Spinal cord (tissue), 10 donors: ENCODE results near the gene SDC4. TPM values are rescaled to one million over a fixed set of nuclear protein-coding genes. Genes with fewer than 3 reads are reported as not detected.

ENCODE experiments used
- DNase-seq, 6 donors: peaks; one replicate each; pipeline versions ENCODE4 v3.0.0 to v3.0.0-alpha.2; 2013 to 2015; ENCODE audit warnings: low spot score in 6 of 6, low read depth in 4 of 6
- H3K27ac ChIP-seq: one replicate; pipeline ENCODE4 v1.5.1; 2013; ENCODE audit warnings: low read depth, low read length, control low read depth
- H3K27me3 ChIP-seq: one replicate; pipeline ENCODE4 v1.6.1; 2013; ENCODE audit warnings: low read length; ENCODE audit not compliant: control insufficient read depth, insufficient read depth
- H3K36me3 ChIP-seq: one replicate; pipeline ENCODE4 v1.6.1; 2013; ENCODE audit warnings: low read length; ENCODE audit not compliant: control insufficient read depth, insufficient read depth
- H3K4me1 ChIP-seq: one replicate; pipeline ENCODE4 v1.6.1; 2013; ENCODE audit warnings: low read length; ENCODE audit not compliant: control insufficient read depth, insufficient read depth
- H3K4me3 ChIP-seq: one replicate; pipeline ENCODE4 v1.5.1; 2013; ENCODE audit warnings: low read depth, low read length, control low read depth
- H3K9me3 ChIP-seq: one replicate; pipeline ENCODE4 v1.6.1; 2013; ENCODE audit warnings: low read length; ENCODE audit not compliant: control insufficient read depth, insufficient read depth
- WGBS: methylation state at CpG from one replicate; pipeline ENCODE4 v1.1.5; 2013; ENCODE audit warnings: missing lambda C conversion rate; ENCODE audit not compliant: insufficient coverage; 5-methylcytosine and 5-hydroxymethylcytosine counted together
- polyA plus RNA-seq, 2 donors: library from polyadenylated mRNA; unstranded; fragments of 120-200 nt; gene quantifications; one replicate each; pipeline ENCODE4 v1.2.1, GENCODE V29; 2013; ENCODE audit not compliant: insufficient read length in 2 of 2
- total RNA-seq, 2 donors: library from RNA; depleted of rRNA in 1 of 2; stranded (reverse); fragments of 120-200 nt in 1 of 2; fragments of >200 nt in 1 of 2; gene quantifications; one replicate each; pipeline versions ENCODE4 v1.2.3 to v1.2.4, GENCODE V29; 2013 to 2014
- donor health status: healthy.

The SDC4 gene
- total and polyA plus RNA-seq, 4 donors = 5.6 to 25.5 (median 11.7) TPM

- Histone ChIP-seq H3K9me3 (no peaks in the 10 kb centered on the region), H3K4me3 (no peak overlapping the region), H3K27me3 (peaks cover 14% of the 10 kb centered on the region), H3K36me3 (no peaks in the 10 kb centered on the region), H3K4me1 (peaks cover 29% of the 10 kb centered on the region), H3K27ac (no peak overlapping the region)
- 50% methylated on average over 2 of the region's 9 CpGs for WGBS
- DNase-seq = no peak
Observed at GRCh38 chr20:45345104-45345936, 2.9 kb downstream of the SDC4 start.

DNA sequence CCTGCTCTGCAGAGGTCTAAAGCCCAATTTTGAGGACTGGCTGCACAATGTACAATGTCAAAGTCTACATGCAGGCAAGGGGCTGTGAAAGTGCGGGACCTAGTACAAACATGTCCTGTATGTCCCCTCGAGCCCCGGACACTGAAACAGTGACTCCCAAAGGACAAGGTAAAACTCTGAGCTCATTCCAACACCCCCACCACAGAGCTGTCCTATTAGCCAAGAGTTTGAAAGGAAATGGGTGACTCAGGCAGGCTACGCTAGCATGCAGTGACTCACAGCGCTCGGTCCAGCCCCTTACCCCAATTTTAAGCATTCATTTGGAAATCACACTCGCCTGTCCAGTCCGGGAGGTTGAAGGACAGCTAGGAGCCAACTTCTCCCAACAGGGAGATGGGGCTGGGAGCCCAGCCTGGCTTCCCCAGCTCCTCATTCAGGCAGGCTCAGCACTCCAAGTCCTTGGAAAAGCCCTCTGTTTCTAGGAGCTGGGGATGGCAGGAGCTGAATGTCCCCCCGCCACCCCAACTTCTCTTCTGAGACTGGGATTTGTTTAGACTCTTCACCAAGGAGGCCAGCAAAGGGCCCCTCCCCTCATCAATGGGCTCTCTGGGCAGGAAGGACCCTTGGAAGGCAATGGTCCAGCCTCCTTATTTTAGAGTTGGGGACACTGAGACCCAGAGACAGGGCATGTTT is 3.9 kb downstream of the SDC4 start:
- Histone ChIP-seq H3K36me3 (no peaks in the 10 kb centered on the region), H3K4me1 (peaks cover 29% of the 10 kb centered on the region), H3K27me3 (peaks cover 14% of the 10 kb centered on the region), H3K27ac (no peak overlapping the region), H3K9me3 (no peaks in the 10 kb centered on the region), H3K4me3 (no peak overlapping the region)
- DNase-seq = no peak
- WGBS = 80% methylated on average over 6 of the region's 9 CpGs

DNA sequence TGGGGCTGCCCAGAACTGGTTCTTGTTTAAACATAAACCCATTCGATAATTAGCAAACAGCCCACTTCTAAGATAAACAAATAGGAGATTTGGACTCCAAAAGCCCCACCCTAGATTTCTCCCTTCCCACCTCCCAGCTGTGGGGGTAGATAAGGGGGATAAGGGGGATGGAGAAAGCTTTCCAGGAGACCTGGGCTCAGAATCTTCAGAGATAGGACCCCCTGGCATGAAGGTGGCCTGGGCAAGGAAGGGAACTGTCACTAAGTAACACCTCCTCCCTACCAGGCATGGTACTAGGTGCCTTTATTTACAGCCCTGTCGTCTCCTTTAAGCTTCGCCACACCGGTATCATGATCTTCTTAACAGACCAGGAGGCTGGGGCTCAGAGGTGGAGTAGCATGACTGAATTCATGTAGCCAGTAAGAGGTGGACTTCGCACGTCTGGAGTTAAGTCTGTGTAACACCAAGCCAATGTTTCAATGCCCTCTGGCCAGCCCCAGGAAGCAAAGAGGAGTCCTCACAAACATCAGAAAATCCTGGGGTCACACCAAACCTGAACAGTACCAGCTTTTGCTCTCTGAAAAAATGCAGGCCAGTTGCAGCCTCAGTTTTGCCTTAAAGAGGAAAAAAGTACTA is 4.6 kb downstream of the SDC4 start:
- WGBS = 57% methylated on average over 5 of the region's 6 CpGs
- H3K27ac ChIP-seq = no peak overlapping the region

DNA sequence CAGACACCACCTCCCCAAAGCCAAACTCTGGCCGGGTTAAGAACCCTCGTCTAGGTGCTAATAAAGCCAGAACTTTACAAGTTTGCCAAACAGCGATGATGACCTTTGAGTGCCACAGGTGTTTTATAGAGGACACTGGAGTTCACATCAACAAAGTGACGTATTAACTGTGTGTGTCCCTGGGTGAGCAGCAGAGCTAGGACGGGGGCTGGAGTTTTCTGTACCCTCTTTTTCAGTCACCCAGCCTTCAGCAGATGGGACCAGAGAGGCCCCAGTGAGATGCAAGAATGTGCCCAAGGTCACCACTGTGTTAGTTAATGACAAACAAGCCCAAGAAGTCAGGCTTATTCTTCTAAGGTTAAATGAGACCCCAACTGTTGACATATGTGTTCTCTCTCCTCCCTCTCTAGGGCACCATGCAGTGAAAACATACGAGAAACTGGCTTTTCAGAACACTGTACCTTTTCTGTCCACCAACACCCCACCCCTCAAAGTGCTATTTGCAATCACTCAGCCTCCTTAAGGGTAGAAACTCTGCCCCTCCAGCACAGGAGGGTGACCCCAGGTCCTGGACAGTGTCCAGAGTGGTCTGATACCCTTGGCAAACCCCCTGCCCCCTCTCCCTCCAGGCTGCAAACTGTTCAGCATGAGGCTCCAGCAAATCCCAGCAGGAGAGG is 5.2 kb downstream of the SDC4 start:
- Histone ChIP-seq H3K9me3 (no peaks in the 10 kb centered on the region), H3K36me3 (no peaks in the 10 kb centered on the region), H3K27ac (no peak overlapping the region), H3K4me1 (peaks cover 27% of the 10 kb centered on the region), H3K27me3 (peaks cover 10% of the 10 kb centered on the region), H3K4me3 (no peak overlapping the region)
- no peak for DNase-seq
- 54% methylated on average over 6 of the region's 6 CpGs for WGBS

More for the DNA sequence above, 4.6 kb downstream of the SDC4 start:
- no peaks in the 10 kb centered on the region for H3K36me3 ChIP-seq
- no peak overlapping the region for H3K4me3 ChIP-seq
- DNase-seq = no peak
- H3K4me1 ChIP-seq = peaks cover 29% of the 10 kb centered on the region
- H3K9me3 ChIP-seq = no peaks in the 10 kb centered on the region
- peaks cover 13% of the 10 kb centered on the region for H3K27me3 ChIP-seq

GRCh38 chr20:45341939-45342854 is 6.0 kb downstream of the SDC4 start:
- DNase-seq = peak in 2 of 6 donors; percentile 2 to 44
- peaks cover 5% of the 10 kb centered on the region for H3K27me3 ChIP-seq
- no peaks in the 10 kb centered on the region for H3K36me3 ChIP-seq
- no peak overlapping the region for H3K4me3 ChIP-seq
- H3K27ac ChIP-seq = peak overlapping the region; percentile 54
- 23% methylated on average over 15 of the region's 16 CpGs for WGBS
- H3K4me1 ChIP-seq = peaks cover 27% of the 10 kb centered on the region
- no peaks in the 10 kb centered on the region for H3K9me3 ChIP-seq

DNA sequence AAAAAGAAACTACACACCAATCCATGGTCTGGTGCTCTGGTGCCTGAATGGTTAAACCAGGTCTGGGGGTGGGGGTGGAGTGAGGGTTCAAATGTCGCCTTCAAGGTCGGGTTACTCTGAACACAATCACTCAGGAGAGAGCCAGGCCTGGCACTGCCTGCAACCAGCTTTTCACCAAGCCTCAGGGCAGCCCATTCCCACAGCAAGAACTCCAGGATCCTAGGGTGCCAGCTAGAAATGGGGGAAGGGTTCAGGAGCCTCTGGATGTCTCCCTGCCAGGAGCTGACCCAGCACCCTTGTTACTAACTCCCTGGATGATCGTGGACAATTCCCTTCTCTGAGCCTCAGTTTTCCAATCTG is 6.7 kb downstream of the SDC4 start:
- Histone ChIP-seq H3K9me3 (no peaks in the 10 kb centered on the region), H3K36me3 (no peaks in the 10 kb centered on the region), H3K4me1 (peaks cover 28% of the 10 kb centered on the region), H3K27ac (peak overlapping the region; percentile 54), H3K27me3 (peaks cover 5% of the 10 kb centered on the region), H3K4me3 (no peak overlapping the region)
- DNase-seq = no peak
- WGBS = 50% methylated on average over 3 of the region's 3 CpGs

GRCh38 chr20:45340951-45341350 is 7.3 kb downstream of the SDC4 start:
- Histone ChIP-seq H3K4me3 (no peak overlapping the region), H3K9me3 (no peaks in the 10 kb centered on the region), H3K36me3 (no peaks in the 10 kb centered on the region), H3K27ac (no peak overlapping the region), H3K4me1 (peaks cover 24% of the 10 kb centered on the region), H3K27me3 (no peaks in the 10 kb centered on the region)
- 60% methylated on average over 1 of the region's 1 CpG for WGBS
- DNase-seq = no peak

DNA sequence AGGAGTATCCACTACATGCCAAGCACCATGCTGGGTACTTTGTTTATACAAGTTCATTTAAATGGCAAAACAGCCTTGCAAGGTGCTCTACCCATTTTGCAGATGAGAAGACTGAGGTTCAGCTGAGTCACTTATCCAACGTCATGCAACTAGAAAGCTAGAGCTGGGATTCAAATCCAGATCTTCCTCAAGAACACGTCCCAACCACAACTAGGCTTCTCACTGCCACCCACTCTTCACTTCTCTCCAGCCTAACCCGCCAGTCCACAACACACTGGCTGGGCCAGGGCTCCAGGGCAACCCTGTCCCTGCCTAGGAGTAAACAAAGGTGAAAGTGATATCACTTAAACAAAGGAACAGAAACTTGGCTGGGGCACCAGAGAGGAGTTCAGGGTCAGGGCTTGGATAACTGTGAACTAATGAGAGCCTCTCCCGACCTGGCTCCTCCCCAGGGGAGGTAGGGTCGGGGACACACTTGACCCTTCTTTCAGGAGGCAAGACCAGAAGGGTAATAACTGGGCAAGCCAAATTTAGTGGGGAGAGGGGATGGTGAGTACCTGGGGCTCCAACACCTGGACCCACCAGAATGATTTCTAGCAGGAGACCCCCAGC is 7.9 kb downstream of the SDC4 start:
- 76% methylated on average over 3 of the region's 5 CpGs for WGBS
- no peak for DNase-seq
- Histone ChIP-seq H3K4me1 (peaks cover 24% of the 10 kb centered on the region), H3K27ac (no peak overlapping the region), H3K9me3 (no peaks in the 10 kb centered on the region), H3K4me3 (no peak overlapping the region), H3K27me3 (no peaks in the 10 kb centered on the region), H3K36me3 (no peaks in the 10 kb centered on the region)
